Brain microvascular endothelial cell (primary cell): ENCODE measurements around the gene GPNMB.

Experiments
- DNase-seq: peaks from one replicate; pipeline ENCODE4 v3.0.0-alpha.2; 2020
- H3K27ac ChIP-seq: fragments of 250-450 bp; sonication (Bioruptor Pico); 2 replicates; pipeline ENCODE4 v1.5.1; 2020; ENCODE audit warnings: mild to moderate bottlenecking, moderate library complexity
- H3K27me3 ChIP-seq: fragments of 250-450 bp; sonication (Bioruptor Pico); replicated peaks from 2 replicates; pipeline ENCODE4 v1.5.1; 2020; ENCODE audit warnings: mild to moderate bottlenecking
- H3K36me3 ChIP-seq: fragments of 250-450 bp; sonication (Bioruptor Pico); replicated peaks from 2 replicates; pipeline ENCODE4 v1.5.1; 2020; ENCODE audit warnings: mild to moderate bottlenecking
- H3K4me3 ChIP-seq: 2 replicates; pipeline ENCODE4 v1.5.1; 2011; ENCODE audit warnings: low read depth, mild to moderate bottlenecking, control low read depth, low read length, moderate library complexity
- in situ Hi-C: cut with HindIII; loops from 2 replicates; pipeline ENCODE4 v1.10.0; 2017; ENCODE audit warnings: low sequenced_read_pairs, low pct_ligation_motif_present
- TF ChIP-seq, protein P1 (sequence below): IDR thresholded peaks from 2 replicates; pipeline ENCODE4 v1.5.1; 2011; ENCODE audit warnings: low read depth, mild to moderate bottlenecking, moderate library complexity, low read length, control low read depth, inconsistent platforms; ENCODE audit errors: missing control alignments

The GPNMB gene

GRCh38 chr7:23279819-23280525 lies 33.4 kb downstream of the GPNMB start:
- Histone ChIP-seq H3K36me3 (no peaks in the 10 kb centered on the region), H3K27ac (no peak overlapping the region), H3K4me3 (no peak overlapping the region), H3K27me3 (no peaks in the 10 kb centered on the region)
- in situ Hi-C loops = loop anchor here (10.0 kb wide), 1 partner anchor 245 kb away; no protein-coding TSS in a partner anchor
- TF ChIP-seq, protein P1, sequence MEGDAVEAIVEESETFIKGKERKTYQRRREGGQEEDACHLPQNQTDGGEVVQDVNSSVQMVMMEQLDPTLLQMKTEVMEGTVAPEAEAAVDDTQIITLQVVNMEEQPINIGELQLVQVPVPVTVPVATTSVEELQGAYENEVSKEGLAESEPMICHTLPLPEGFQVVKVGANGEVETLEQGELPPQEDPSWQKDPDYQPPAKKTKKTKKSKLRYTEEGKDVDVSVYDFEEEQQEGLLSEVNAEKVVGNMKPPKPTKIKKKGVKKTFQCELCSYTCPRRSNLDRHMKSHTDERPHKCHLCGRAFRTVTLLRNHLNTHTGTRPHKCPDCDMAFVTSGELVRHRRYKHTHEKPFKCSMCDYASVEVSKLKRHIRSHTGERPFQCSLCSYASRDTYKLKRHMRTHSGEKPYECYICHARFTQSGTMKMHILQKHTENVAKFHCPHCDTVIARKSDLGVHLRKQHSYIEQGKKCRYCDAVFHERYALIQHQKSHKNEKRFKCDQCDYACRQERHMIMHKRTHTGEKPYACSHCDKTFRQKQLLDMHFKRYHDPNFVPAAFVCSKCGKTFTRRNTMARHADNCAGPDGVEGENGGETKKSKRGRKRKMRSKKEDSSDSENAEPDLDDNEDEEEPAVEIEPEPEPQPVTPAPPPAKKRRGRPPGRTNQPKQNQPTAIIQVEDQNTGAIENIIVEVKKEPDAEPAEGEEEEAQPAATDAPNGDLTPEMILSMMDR = no peak
- DNase-seq = no peak

DNA sequence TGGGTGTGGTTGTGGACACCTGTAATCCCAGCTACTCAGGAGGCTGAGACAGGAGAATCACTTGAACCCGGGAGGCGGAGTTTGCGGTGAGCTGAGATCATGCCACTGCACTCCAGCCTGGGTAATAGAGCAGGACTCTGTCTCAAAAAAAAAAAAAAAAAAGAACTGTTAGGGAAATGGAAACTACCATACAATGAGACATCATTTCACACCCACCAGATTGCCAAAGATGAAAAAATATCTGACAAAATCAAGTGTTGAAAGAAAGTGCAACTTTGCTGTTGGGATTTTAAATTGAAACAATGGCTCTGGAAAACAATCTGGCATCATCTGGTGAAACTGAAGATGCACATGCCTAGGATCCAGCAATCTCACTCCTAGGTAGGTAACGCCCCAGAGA lies 36.5 kb downstream of the GPNMB start:
- no peaks in the 10 kb centered on the region for H3K36me3 ChIP-seq
- no peak overlapping the region for H3K4me3 ChIP-seq
- TF ChIP-seq, protein P1 = no peak
- H3K27me3 ChIP-seq = no peaks in the 10 kb centered on the region
- H3K27ac ChIP-seq = no peak overlapping the region
- DNase-seq = no peak
- in situ Hi-C loops = no loop called here

GRCh38 chr7:23284871-23285270 lies 38.3 kb downstream of the GPNMB start:
- Histone ChIP-seq H3K27me3 (no peaks in the 10 kb centered on the region), H3K36me3 (no peaks in the 10 kb centered on the region), H3K4me3 (no peak overlapping the region), H3K27ac (no peak overlapping the region)
- DNase-seq = no peak
- TF ChIP-seq, protein P1 = no peak
- in situ Hi-C loops = no loop called here

DNA sequence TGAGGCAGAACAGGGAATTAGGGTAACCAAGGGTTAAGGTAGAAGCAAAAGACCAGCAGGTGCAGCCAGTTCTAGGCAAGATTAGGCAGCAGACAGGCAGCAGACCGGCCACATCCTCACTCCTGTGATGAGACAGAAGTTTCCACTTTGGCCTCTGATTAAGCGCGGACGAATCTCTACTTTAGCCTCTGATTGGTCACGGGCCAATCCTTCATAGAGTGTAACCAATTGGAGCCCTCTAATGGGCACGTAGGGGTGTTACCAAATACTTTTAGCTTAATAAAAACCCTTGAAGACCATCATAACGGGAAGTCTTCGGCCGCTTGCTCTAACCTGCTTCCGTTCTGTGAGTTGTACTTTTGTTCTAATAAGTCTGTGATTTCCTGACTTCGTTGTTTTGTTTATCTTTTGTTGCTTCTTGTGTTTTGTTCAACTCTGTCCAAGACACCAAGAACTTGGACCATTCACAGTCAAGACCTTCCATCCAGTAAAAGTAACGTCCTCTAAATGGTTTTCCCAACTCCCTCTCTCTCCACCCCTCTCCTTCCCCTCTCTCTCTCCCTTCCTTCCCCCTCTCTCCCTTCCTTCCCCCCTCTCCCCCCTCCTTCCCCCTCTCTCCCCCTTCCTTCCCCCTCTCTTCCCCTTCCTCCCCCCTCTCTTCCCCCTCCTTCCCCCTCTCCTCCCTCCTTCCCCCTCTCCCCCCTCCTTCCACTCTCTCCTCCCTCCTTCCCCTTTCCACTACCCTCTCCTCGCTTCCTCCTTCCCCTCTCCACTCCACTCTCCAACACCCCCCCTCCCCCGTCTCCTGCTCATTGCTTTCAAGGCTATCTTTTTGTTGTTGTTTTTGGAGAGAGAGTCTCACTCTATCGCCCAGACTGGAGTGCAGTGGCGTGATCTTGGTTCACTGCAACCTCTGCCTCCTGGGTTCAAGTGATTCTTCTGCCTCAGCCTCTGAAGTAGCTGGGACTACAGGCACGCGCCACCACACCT lies 39.4 kb downstream of the GPNMB start:
- no peak overlapping the region for H3K27ac ChIP-seq
- in situ Hi-C loops = no loop called here
- TF ChIP-seq, protein P1 = no peak

GRCh38 chr7:23287612-23288011 lies 41.0 kb downstream of the GPNMB start:
- TF ChIP-seq, protein P1 = no peak
- no peaks in the 10 kb centered on the region for H3K27me3 ChIP-seq
- in situ Hi-C loops = no loop called here
- DNase-seq = no peak
- H3K27ac ChIP-seq = no peak overlapping the region
- H3K4me3 ChIP-seq = no peak overlapping the region
- H3K36me3 ChIP-seq = no peaks in the 10 kb centered on the region

More for the DNA sequence above, 39.4 kb downstream of the GPNMB start:
- no peak for DNase-seq
- no peaks in the 10 kb centered on the region for H3K36me3 ChIP-seq
- H3K27me3 ChIP-seq = no peaks in the 10 kb centered on the region
- no peak overlapping the region for H3K4me3 ChIP-seq
